ENCODE data around the gene KAT14.
"Not testable (repeated sequence)": the region's sequence is repeated elsewhere in the genome, so short reads cannot be mapped to it uniquely, and the experiment has no call there.

KAT14 gene

DNA sequence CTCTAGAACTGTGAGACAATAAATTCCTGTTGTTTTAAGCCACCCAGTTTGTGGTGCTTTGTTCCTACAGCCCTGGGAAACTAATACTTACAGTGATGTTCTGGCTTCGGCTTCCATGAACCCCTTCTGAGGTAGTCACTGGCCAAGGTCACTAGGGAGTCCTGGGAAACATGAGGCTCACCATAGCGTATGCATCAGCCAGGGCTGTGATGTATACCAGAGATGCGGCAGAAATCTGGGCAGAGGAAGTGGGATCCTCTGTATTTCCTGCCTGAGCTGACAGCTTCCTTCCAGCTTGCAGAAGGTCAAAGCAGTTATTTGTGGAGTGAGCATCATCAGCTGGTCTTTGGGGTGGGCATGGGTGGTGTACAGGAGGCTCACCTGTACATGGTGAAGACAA lies 27.9 kb downstream of the KAT14 start:
- DNase-seq: no peak

GRCh38 chr20:18166241-18166881 lies 28.7 kb downstream of the KAT14 start:
- no peak for DNase-seq

GRCh38 chr20:18166950-18167349 lies 29.3 kb downstream of the KAT14 start:
- no peak for DNase-seq

DNA sequence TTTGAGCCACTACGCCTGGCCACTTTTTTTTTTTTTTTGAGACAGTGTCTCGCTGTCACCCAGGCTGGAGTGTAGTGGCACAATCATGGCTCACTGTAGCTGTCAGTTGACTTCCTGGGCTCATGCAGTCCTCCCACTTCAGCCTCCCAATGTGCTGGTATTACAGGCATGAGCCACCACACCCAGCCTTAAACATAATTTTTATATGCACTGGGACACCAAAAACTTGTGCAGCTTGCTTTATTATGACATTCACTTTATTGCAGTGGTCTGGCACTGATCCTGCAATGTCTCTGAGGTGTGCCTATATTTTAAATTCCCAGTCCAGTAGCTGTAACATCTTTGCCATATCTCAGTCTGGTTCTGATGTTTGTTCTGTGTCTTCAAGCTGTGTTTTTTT lies 34.7 kb downstream of the KAT14 start:
- DNase-seq: no peak

DNA sequence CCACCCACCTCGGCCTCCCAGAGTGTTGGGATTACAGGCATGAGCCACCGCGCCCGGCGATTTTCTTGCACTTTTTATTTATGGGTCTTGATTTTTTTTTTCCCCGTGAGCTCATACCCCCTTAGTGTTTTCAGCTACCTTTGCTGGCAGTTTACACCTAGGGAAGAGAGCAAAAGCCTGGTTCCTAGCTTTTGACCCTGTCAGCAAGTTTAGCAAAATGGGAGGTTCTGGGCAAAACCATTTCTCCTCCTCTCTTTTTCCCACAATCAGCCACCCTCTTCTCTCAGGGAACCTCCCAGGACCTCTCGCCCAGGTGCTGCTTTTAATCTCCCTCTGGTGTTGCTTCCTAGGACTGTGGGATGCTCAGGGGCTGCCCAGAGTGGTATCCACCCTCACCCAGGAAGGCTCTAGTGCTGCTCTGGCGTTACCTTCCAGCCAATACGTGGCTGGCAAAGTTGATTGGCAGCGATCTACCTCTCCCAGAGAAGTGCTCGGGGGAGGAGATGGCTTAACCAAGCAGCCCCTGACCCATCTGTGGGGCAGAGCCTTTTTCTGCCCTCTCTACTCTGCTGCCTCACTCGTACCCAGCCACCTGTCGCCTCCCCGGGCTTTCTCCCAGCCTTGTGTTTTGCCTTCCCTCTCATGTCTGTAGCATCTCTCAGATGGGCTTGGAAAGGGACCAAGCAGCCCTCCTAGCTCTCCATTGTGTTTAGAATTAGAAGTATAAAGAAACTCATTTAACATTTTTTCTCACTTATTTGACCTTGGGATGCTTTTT lies 37.4 kb downstream of the KAT14 start:
- DNase-seq: no peak

DNA sequence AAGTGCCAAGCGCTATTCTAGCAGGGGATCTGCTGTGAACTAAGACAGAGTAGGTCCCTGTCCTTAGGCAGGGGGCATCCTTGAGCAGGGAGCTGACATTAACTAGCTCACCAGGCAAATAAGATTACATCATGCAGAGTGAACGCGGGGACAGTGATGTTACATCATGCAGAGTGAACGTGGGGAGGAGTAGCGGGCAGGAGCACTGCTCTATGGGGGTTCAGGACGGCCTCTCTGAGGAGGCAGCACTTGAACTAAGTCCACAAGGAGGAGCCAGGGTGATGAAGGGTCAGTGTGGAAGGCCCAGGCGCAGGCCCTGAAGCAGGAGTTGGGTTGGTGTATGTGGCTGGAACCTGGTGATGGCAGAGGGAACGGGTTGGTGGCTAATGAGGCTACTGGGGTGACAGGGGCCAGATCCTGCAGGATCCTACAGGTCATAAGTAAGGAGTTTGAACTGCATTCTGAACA lies 38.7 kb downstream of the KAT14 start:
- DNase-seq: no peak

DNA sequence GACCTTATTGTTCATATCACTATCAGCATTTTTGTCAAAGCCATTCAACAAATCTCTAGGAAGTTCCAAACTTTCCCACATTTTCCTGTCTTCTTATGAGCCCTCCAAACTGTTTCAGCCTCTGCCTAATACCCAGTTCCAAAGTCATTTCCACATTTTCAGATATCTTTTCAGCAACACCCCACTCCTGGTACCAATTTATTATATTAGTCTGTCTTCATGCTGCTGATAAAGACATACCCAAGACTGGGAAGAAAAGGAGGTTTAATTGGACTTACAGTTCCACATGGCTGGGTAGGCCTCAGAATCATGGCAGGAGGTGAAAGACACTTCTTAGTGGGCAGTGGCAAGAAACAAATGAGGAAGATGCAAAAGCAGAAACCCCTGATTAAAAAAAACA lies 42.7 kb downstream of the KAT14 start:
- DNase-seq: not testable (repeated sequence)

DNA sequence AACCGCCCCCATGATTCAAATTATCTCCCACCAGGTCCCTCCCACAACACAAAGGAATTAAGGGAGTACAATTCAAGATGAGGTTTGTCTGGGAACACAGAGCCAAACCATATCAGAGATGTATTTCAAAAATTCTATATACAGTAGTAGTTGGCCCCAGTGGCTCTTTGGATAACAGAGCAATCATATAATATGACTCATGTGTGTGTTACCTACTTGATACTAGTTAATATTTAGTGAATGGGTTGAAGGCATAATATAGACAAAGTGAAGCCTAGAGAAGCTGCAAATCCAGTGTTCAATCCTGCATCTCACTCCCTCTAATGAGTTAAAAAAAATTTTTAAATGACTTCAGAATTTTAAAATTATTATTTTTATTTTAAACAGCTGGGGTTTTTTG lies 43.2 kb downstream of the KAT14 start:
- no peak for DNase-seq

- DNase-seq: no peak
Observed at GRCh38 chr20:18187020-18187419, 49.4 kb downstream of the KAT14 start.

GRCh38 chr20:18188434-18188833 lies 50.8 kb downstream of the KAT14 start:
- DNase-seq: no peak

- DNase-seq: no peak
Observed at GRCh38 chr20:18190338-18191233, 52.9 kb downstream of the KAT14 start.

DNA sequence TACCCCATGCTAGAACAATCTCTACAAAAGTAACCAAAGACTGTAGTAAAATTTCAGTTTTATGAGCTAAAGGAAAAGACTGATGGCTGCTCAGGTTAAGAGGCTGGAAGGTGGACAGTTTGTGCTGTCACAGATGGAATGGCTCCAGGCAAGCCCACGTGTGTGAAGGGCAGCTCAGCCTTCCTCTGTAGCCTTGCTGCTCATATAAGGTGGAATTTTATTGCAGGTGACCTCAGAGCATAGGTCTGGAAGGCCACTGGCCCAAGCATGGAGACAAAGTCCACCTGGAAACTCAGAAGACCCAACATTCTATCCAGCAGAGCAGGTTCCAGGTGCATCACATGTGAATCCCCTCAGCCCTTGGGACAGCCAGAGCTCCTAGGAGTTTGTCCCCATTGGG lies 53.6 kb downstream of the KAT14 start:
- DNase-seq: no peak

DNA sequence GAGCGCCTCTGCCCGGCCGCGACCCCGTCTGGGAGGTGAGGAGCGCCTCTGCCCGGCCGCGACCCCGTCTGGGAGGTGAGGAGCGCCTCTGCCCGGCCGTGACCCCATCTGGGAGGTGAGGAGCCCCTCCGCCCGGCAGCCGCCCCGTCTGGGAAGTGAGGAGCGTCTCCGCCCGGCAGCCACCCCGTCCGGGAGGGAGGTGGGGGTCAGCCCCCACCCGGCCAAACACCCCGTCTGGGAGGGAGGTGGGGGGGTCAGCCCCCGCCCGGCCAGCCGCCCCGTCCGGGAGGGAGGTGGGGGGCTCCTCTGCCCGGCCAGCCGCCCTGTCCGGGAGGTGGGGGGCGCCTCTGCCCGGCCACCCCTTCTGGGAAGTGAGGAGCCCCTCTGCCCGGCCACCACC lies 56.8 kb downstream of the KAT14 start:
- DNase-seq: not testable (repeated sequence)

DNA sequence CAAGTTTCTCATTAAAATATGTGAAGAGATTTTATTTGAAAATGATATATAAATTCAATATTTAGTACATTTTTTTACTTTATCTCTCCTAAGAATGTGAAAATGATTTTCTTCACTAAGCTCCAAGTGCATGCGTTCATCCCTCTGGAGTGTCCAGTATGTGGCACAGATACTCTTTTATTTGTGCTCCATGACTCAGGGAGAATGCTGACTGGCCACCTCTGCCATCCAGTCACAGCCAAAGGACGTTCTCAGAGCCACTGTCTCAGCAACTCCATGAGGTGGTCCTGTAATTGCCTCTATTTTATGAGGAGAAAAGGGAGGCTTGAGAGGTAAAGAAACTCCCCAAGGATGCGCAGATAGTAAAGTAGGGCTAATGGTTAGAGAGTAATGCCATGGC lies 58.3 kb downstream of the KAT14 start:
- no peak for DNase-seq

DNA sequence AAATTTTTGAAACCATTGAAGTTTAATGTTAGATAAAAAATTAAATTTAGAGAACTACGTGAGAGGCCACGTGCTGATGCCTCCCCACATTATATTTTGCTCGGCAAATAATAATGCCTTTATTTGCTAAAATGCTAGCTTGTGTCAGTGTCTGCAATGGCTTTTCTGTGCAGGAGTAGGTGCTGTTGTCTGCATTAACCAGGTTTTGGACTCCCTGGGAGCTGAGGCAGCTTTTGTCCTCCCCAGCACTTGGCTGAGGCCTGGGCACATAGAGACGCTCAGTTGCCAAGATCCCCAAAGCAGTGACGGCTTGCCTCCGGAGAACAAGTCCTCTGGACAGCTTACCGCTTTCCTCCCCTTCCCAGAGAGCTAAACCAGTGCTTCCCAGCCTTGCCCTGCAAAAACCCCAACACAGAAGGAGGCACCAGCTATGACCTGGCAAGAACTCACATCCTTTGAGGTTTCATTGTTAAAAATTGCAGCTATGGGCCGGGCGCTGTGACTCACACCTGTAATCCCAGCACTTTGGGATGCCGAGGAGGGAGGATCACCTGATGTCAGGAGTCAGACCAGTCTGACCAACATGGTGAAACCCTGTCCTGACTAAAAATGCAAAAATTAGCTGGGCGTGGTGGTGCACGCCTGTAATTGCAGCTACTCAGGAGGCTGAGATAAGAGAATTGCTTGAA lies 59.9 kb downstream of the KAT14 start:
- no peak for DNase-seq

DNA sequence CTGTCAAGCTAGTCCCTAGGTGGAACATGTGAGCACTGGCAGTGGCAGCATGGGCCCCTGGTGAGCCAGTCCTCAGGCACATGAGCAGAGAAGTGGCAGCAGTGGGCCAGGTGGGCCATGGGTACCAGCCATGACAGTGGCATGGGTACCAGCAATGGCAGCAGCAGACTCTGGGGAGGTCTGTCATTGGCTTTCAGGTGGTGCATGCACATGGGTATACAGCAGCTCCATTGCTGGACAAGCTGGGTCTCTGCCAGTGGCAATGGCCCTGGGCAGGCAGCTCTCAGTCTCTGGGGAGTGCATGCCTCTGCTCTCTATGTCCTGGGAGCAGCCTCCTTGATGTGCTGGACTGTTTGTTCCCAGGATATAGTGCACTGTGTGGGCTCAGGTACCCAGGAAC lies 65.3 kb downstream of the KAT14 start:
- no peak for DNase-seq

- not testable (repeated sequence) for DNase-seq
Observed at GRCh38 chr20:18203700-18204099, 66.0 kb downstream of the KAT14 start.

DNA sequence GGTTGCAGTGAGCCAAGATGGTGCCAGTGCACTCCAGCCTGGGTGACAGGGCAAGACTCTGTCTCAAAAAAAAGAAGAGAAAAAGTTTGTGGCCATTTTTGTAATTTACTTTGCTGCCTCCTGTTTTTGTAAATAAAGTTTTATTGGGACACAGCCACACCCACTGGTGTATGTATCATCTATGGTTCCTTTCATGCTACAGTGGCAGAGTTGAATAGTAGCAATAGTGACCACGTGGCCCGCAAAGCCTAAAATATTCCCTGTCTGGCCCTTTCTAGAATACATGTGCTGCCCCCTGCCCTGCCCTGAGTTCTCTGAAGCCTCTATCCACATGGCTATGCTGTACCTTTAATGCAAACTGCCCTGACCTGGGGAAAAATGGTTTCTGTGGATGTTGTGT lies 75.3 kb downstream of the KAT14 start:
- no peak for DNase-seq

DNA sequence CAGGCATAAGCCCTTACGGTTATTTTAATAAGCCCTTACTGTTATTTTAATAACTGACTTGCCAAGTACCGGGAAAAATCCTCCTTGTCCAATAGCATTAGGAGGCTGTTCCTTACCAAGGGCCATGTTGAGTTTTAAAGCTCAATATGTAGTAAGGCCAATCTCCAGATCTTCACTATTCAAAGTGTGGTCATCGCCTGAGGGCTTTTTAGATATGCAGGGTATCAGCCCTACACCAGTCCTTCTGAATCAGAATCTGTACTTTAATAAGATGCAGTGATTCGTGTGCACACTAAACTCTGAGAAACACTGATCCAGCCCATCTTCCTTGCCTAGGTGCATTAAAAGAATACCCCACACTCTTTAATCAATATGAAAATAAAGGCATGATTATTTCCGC lies 77.9 kb downstream of the KAT14 start:
- DNase-seq: no peak

DNA sequence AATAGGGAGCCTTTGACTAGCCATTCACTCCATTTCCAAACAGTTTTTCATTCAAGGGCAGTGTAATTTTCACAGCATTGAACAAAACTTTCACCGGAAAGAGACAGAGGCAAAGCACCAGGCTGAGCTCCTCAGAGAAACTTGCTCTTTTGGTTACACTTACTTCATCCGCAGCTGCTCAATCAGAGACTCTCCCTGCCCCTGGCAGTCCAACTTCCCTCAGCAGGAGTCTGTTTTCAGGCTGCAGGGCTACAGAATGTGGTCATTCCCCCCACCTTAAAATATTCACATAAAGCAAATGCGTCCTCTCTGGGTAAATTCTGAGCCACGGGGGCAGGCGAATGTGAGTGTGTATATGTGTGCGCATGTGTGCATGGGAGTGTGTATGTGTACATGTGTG lies 80.6 kb downstream of the KAT14 start:
- DNase-seq: no peak

DNA sequence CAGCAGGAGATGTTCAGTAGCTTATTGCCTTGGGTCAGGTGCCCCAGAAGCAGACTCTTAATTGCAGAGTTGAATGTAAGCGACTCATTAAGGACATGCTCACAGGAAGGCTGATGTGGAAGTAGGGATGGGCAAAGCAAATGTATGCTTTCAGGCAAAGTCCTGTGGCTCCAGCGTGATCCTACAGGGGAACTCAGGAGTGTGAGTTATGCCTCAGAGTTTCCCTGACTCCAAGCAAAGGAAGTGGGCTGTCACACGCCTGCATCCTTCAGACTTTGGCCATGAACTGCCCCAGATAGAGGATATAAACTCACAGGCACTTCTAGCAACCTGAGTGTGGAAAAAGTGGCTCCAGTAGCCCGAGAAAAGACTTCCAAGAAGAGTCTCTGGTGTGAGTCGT lies 85.7 kb downstream of the KAT14 start:
- DNase-seq: no peak

DNA sequence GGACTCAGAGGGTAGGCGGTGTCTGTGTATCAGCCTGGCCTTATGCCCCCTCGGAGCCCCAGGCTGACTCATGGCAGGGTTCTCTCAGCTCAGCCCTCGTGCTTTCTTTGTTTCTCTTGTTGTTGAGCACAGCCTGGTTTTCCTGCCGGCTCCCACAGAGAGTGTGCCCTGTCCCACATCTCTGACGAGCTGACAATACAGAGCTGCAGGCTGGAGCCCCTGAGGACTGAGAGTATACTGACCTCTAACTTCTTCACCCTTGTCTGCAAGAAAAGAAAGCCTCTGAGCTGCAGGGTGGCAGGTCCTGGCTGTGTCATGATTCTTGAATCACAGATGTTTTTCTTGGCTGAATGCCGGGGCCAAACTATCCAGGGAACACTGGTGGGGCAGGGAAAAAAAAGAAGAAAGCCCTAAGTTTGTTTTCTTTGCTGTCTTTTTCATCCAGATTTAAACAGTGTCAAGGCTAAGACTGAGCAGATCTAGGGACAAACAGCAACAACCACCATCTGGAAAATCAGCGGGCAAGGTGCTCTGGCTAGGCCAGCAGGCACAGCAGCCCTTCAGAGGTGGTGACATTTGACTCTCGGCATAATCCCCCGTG lies 87.4 kb downstream of the KAT14 start:
- no peak for DNase-seq

DNA sequence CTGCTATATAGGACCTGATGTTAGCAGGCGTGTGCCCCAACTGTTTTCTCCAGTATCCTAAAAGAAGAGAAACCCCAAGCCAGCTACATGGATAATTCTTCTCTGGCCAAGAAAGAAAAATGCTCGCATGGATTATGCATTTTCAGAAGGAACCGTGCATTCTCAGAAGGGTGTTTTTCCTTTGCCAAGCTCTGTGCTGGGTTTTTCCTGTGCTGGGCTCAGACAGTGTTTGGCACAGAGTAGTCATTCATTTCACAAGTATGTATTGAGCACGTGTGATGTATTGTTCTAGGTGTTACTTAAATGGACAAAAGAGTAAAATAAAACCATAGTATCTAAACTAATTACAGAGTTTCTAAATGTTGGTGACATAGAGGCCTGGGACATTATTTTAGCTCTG lies 88.0 kb downstream of the KAT14 start:
- DNase-seq: no peak

Data from stimulated activated CD4-positive, alpha-beta T cell treated with anti-CD3 and anti-CD28 coated beads, Interleukin-12 subunit alpha, Interleukin-12 subunit beta, amount 100 ng/mL, for 4 hours (primary cell).